ENCODE results near the gene ARHGAP31. TPM values are rescaled to one million over a fixed set of nuclear protein-coding genes. Genes with fewer than 3 reads are reported as not detected.
A peak's percentile ranks its signal among the peaks of the same experiment; 100 is the strongest.

ARHGAP31 gene
- polyA plus RNA-seq, 3 donors, result 4.7 to 9.8 (median 7.6) TPM

- no peak overlapping the region for H3K27ac ChIP-seq (ENCODE audit: low read depth in 1 of 2, low read length in 2 of 2)
- H3K4me1 ChIP-seq (ENCODE audit: control insufficient read depth in 1 of 2, insufficient read depth in 2 of 2, low read length in 2 of 2), result peaks cover 43 to 60% of the 10 kb centered on the region in 2 donors
- H3K27ac Mint-ChIP-seq, result peak overlapping the region in 4 of 7 donors; percentile 13 to 70 (median 42)
- H3K9ac ChIP-seq (ENCODE audit: insufficient read depth, low read length, poor library complexity, severe bottlenecking), result no peak overlapping the region
- peaks cover 3 to 25% of the 10 kb centered on the region in 2 donors for H3K36me3 ChIP-seq (replicated peaks in 1 of 2; ENCODE audit: control insufficient read depth in 1 of 2, insufficient read depth in 2 of 2, low read length in 2 of 2)
- no peak overlapping the region for H3K4me2 ChIP-seq (replicated peaks; ENCODE audit: extremely low read depth, low read length, poor library complexity, severe bottlenecking)
- DNase-seq, result no peak
- intact Hi-C loops (cut with micrococcal nuclease), result loop anchor here in 1 of 2 donors (10.0 kb wide), 1 partner anchor 48 kb away; no protein-coding TSS in a partner anchor
- H3K9me3 ChIP-seq (replicated peaks in 1 of 2; ENCODE audit: control insufficient read depth in 1 of 2, insufficient read depth in 1 of 2, low read length in 2 of 2), result no peaks in the 10 kb centered on the region
- H3K27me3 Mint-ChIP-seq (ENCODE audit: low read depth in 3 of 3), result peaks cover 0 to 4% (median 0%) of the 10 kb centered on the region in 3 donors
- H3K9me3 Mint-ChIP-seq, result peaks cover 0 to 2% (median 0%) of the 10 kb centered on the region in 7 donors
- H3K79me2 ChIP-seq (ENCODE audit: insufficient read depth, low read length), result peaks cover 53% of the 10 kb centered on the region
- H3K27me3 ChIP-seq (ENCODE audit: control insufficient read depth in 2 of 2, insufficient read depth in 2 of 2, low read length in 2 of 2), result no peaks in the 10 kb centered on the region
- H3K4me1 Mint-ChIP-seq, result peaks cover 60% of the 10 kb centered on the region
- H2AFZ ChIP-seq (ENCODE audit: insufficient read depth, low read depth, low read length, poor library complexity, severe bottlenecking), result no peak overlapping the region
- H3K36me3 Mint-ChIP-seq, result peaks cover 22% of the 10 kb centered on the region in 2 donors
- H3K4me3 ChIP-seq (replicated peaks in 1 of 3; ENCODE audit: low read depth in 2 of 3, low read length in 3 of 3), result no peak overlapping the region
- peaks cover 46% of the 10 kb centered on the region for H4K20me1 ChIP-seq (ENCODE audit: insufficient read depth, low read length)
- no peak for TF ChIP-seq CTCF (IDR thresholded peaks at IDR 0.05)
- H3K4me3 Mint-ChIP-seq, result peak overlapping the region in 1 of 2 donors; percentile 0
Measured at GRCh38 chr3:119297169-119297568, 3.0 kb downstream of the ARHGAP31 start.

- peaks cover 0 to 2% (median 0%) of the 10 kb centered on the region in 7 donors for H3K9me3 Mint-ChIP-seq
- Histone ChIP-seq H3K79me2 (ENCODE audit: insufficient read depth, low read length) (peaks cover 61% of the 10 kb centered on the region), H3K9ac (ENCODE audit: insufficient read depth, low read length, poor library complexity, severe bottlenecking) (no peak overlapping the region), H3K4me1 (ENCODE audit: control insufficient read depth in 1 of 2, insufficient read depth in 2 of 2, low read length in 2 of 2) (peaks cover 50 to 65% of the 10 kb centered on the region in 2 donors), H4K20me1 (ENCODE audit: insufficient read depth, low read length) (peaks cover 57% of the 10 kb centered on the region), H3K4me2 (replicated peaks; ENCODE audit: extremely low read depth, low read length, poor library complexity, severe bottlenecking) (no peak overlapping the region), H3K4me3 (replicated peaks in 1 of 3; ENCODE audit: low read depth in 2 of 3, low read length in 3 of 3) (no peak overlapping the region), H3K36me3 (replicated peaks in 1 of 2; ENCODE audit: control insufficient read depth in 1 of 2, insufficient read depth in 2 of 2, low read length in 2 of 2) (peaks cover 3 to 25% of the 10 kb centered on the region in 2 donors), H2AFZ (ENCODE audit: insufficient read depth, low read depth, low read length, poor library complexity, severe bottlenecking) (no peak overlapping the region), H3K9me3 (replicated peaks in 1 of 2; ENCODE audit: control insufficient read depth in 1 of 2, insufficient read depth in 1 of 2, low read length in 2 of 2) (no peaks in the 10 kb centered on the region), H3K27me3 (ENCODE audit: control insufficient read depth in 2 of 2, insufficient read depth in 2 of 2, low read length in 2 of 2) (no peaks in the 10 kb centered on the region), H3K27ac (ENCODE audit: low read depth in 1 of 2, low read length in 2 of 2) (no peak overlapping the region)
- DNase-seq, result no peak
- H3K27me3 Mint-ChIP-seq (ENCODE audit: low read depth in 3 of 3), result peaks cover 0 to 2% (median 0%) of the 10 kb centered on the region in 3 donors
- no peak for TF ChIP-seq CTCF (IDR thresholded peaks at IDR 0.05)
- no peak overlapping the region for H3K4me3 Mint-ChIP-seq
- H3K36me3 Mint-ChIP-seq, result peaks cover 26 to 32% of the 10 kb centered on the region in 2 donors
- intact Hi-C loops (cut with micrococcal nuclease), result loop anchor here in 1 of 2 donors (10.0 kb wide), 1 partner anchor 46 kb away; no protein-coding TSS in a partner anchor
- H3K4me1 Mint-ChIP-seq, result peaks cover 62% of the 10 kb centered on the region
- 100% methylated on average over 1 of the region's 11 CpGs for WGBS (ENCODE audit: insufficient coverage)
- no peak overlapping the region for H3K27ac Mint-ChIP-seq
Measured at GRCh38 chr3:119298565-119298941, 4.4 kb downstream of the ARHGAP31 start.
